HepG2 (cell line): ENCODE results near the gene CLIP2. TPM values are rescaled to one million over a fixed set of nuclear protein-coding genes. Genes with fewer than 3 reads are reported as not detected.

ENCODE experiments used
- ATAC-seq: fragments of 200-7000 bp; cut with Tn5 transposase; 3 replicates; pipeline ENCODE4 v1.9.1; 2020; ENCODE audit warnings: mild to moderate bottlenecking, moderate library complexity
- BruUV-seq: library from RNA; stranded (reverse); fragments of 400-500 nt; replicated peaks from 2 replicates; lab custom pipeline; 2021; lab: Mats Ljungman, UMichigan
- CTCF ChIA-PET: fragments of 300-600 bp; formaldehyde crosslinking; extraction: SDS; loops from one replicate; lab custom pipeline; 2021; ENCODE audit warnings: low total read pairs, inconsistent platforms, low intra/inter-chr PET ratio; lab: Yijun Ruan, JAX
- POLR2A ChIA-PET: fragments of 350-600 bp; sonication (Branson Sonifier 250); formaldehyde crosslinking; loops from one replicate; lab custom pipeline; 2020; ENCODE audit warnings: antibody characterized with exemption, inconsistent platforms; lab: Yijun Ruan, JAX
- DNase-seq: peaks from one replicate; pipeline ENCODE4 v3.0.0-alpha.2; 2015; ENCODE audit warnings: low spot score
- FAIRE-seq: peaks from 3 replicates; lab custom pipeline; 2011; peaks lifted over from hg19 to GRCh38; lab: Jason Lieb, UNC
- H2AFZ ChIP-seq: one replicate; pipeline ENCODE4 v1.6.1; 2011; ENCODE audit warnings: low read length, inconsistent platforms
- H3K27ac ChIP-seq: fragments of 300-600 bp; 3 replicates; pipeline ENCODE4 v1.8.0; 2011; ENCODE audit warnings: mixed run types, mild to moderate bottlenecking, mixed read lengths, low read length, inconsistent platforms; ENCODE audit not compliant: insufficient read depth; ENCODE audit errors: extremely low read length
- H3K27me3 ChIP-seq, 2 experiments: fragments of 200-600 bp in 1 of 2; 2 replicates in 1 of 2; 3 replicates in 1 of 2; pipeline versions ENCODE4 v1.6.0 to v1.8.0; 2011; ENCODE audit warnings: low read length in 2 of 2, mild to moderate bottlenecking in 2 of 2, moderate library complexity in 2 of 2, inconsistent platforms in 1 of 2; ENCODE audit not compliant: insufficient read depth in 2 of 2, control insufficient read depth in 1 of 2
- H3K36me3 ChIP-seq, 2 experiments: fragments of 200-600 bp in 1 of 2; replicated peaks in 1 of 2; 2 replicates in 1 of 2; 3 replicates in 1 of 2; pipeline versions ENCODE4 v1.5.1 to v1.8.0; 2011; ENCODE audit warnings: low read length in 2 of 2, inconsistent platforms in 1 of 2; ENCODE audit not compliant: insufficient read depth in 2 of 2, control insufficient read depth in 1 of 2
- H3K4me1 ChIP-seq: 2 replicates; pipeline ENCODE4 v1.5.1; 2012; ENCODE audit warnings: low read length, inconsistent platforms; ENCODE audit not compliant: insufficient read depth
- H3K4me2 ChIP-seq: 2 replicates; pipeline ENCODE4 v1.6.0; 2011; ENCODE audit warnings: low read depth, low read length, inconsistent platforms
- H3K4me3 ChIP-seq, 3 experiments: fragments of 200-600 bp in 1 of 3; sonication (generic), shearing (Covaris generic) in 1 of 3; replicated peaks in 1 of 3; 2 replicates each; pipeline ENCODE4 v1.5.1; 2011 to 2016; ENCODE audit warnings: low read length in 3 of 3, inconsistent platforms in 2 of 3, low read depth in 2 of 3, mild to moderate bottlenecking in 2 of 3, control low read depth in 1 of 3, mixed read lengths in 1 of 3; ENCODE audit not compliant: insufficient read depth in 1 of 3
- H3K79me2 ChIP-seq: one replicate; pipeline ENCODE4 v1.6.1; 2011; ENCODE audit warnings: low read length, inconsistent platforms; ENCODE audit not compliant: insufficient read depth
- H3K9ac ChIP-seq: 2 replicates; pipeline ENCODE4 v1.6.0; 2011; ENCODE audit warnings: mild to moderate bottlenecking, low read depth, low read length, inconsistent platforms; ENCODE audit not compliant: insufficient read depth
- H3K9me3 ChIP-seq: 2 replicates; pipeline ENCODE4 v1.5.1; 2012; ENCODE audit warnings: mild to moderate bottlenecking, low read length
- H4K20me1 ChIP-seq: 2 replicates; pipeline ENCODE4 v1.6.0; 2011; ENCODE audit warnings: inconsistent platforms, mild to moderate bottlenecking, low read length, moderate library complexity; ENCODE audit not compliant: insufficient read depth
- HNRNPLL ChIP-seq: fragments of 200-400 bp; formaldehyde crosslinking; IDR thresholded peaks from 2 replicates; pipeline ENCODE4 v1.6.1; 2017; ENCODE audit warnings: mild to moderate bottlenecking, low read depth, low read length; ENCODE audit not compliant: poor library complexity, severe bottlenecking
- MIER2 ChIP-seq: IDR thresholded peaks from 2 replicates; pipeline ENCODE4 v1.6.1; 2016; ENCODE audit warnings: missing biosample characterization, missing genetic modification reagents
- NONO ChIP-seq, 2 experiments: fragments of 450-650 bp in 1 of 2; sonication (generic) in 1 of 2; formaldehyde crosslinking in 1 of 2; IDR thresholded peaks in 1 of 2; conservative IDR thresholded peaks in 1 of 2; 2 replicates each; pipeline versions ENCODE4 v1.6.1 to v1.8.0; 2017 to 2022; ENCODE audit warnings: mild to moderate bottlenecking in 1 of 2, missing genetic modification reagents in 1 of 2, moderate library complexity in 1 of 2
- PRPF4 ChIP-seq: fragments of 200-400 bp; formaldehyde crosslinking; IDR thresholded peaks from 2 replicates; pipeline ENCODE4 v1.6.1; 2016; ENCODE audit warnings: low read length, low read depth; ENCODE audit not compliant: poor library complexity, severe bottlenecking
- SMAD3 ChIP-seq: sonication (generic); formaldehyde crosslinking; IDR thresholded peaks from 2 replicates; pipeline ENCODE4 v1.4.0; 2020; ENCODE audit warnings: missing genetic modification reagents
- SP2 ChIP-seq: sonication (generic); formaldehyde crosslinking; IDR thresholded peaks from 2 replicates; pipeline ENCODE4 v1.5.1; 2020; ENCODE audit warnings: mild to moderate bottlenecking, missing genetic modification reagents
- ZNF441 ChIP-seq: sonication (generic); formaldehyde crosslinking; IDR thresholded peaks from 2 replicates; pipeline ENCODE4 v1.7.0; 2021; ENCODE audit warnings: missing genetic modification reagents, borderline replicate concordance
- WGBS: methylation state at CpG from one replicate; pipeline ENCODE4 v1.1.6; 2017; ENCODE audit warnings: low lambda C conversion rate; 5-methylcytosine and 5-hydroxymethylcytosine counted together
- in situ Hi-C: cut with HindIII; loops from 2 replicates; pipeline ENCODE4 v1.10.0; 2017; ENCODE audit warnings: low pct_unique_long_range_greater_than_20kb; ENCODE audit not compliant: extremely low pct_ligation_motif_present
- intact Hi-C: fragments of 100-400 bp; cut with micrococcal nuclease; formaldehyde crosslinking; loops from one replicate; pipeline ENCODE4 v1.10.0; 2022; ENCODE audit not compliant: unreplicated experiment
- polyA plus RNA-seq, 8 experiments: library from polyadenylated mRNA; depleted of rRNA in 3 of 8; stranded (reverse) in 7 of 8; unstranded in 1 of 8; fragments of >200 nt; fragmentation: Illumina TruSeq in 4 of 8; extraction: Trizol in 4 of 8; gene quantifications; 2 replicates each; pipeline versions ENCODE4 v1.2.1 to v1.2.3, GENCODE V29; 2011 to 2016; ENCODE audit warnings: low read depth in 4 of 8, missing spikeins in 1 of 8, mixed read lengths in 1 of 8; ENCODE audit not compliant: insufficient read depth in 1 of 8
- total RNA-seq, 5 experiments: library from RNA; depleted of rRNA; stranded (reverse); fragments of >200 nt; fragmentation: Illumina TruSeq; extraction: Trizol; gene quantifications; 2 replicates each; pipeline ENCODE4 v1.2.3, GENCODE V29; 2016; ENCODE audit warnings: low read depth in 1 of 5
- TF ChIP-seq, protein P1 (sequence below): fragments of 450-650 bp; IDR thresholded peaks from 2 replicates; pipeline ENCODE4 v1.6.1; 2016
- TF ChIP-seq, protein P2 (sequence below): sonication (generic); formaldehyde crosslinking; conservative IDR thresholded peaks from 2 replicates; pipeline ENCODE4 v1.8.0; 2022; ENCODE audit warnings: mild to moderate bottlenecking, moderate library complexity, missing genetic modification reagents
- TF ChIP-seq, protein P3 (sequence below): sonication (generic); formaldehyde crosslinking; IDR thresholded peaks from 2 replicates; pipeline ENCODE4 v1.5.0; 2020; ENCODE audit warnings: mild to moderate bottlenecking, missing genetic modification reagents, borderline replicate concordance

The CLIP2 gene
- total and polyA plus RNA-seq, 2 of the 13 experiments (the other 11 are each of a cell fraction or from before 2014, with no cell fraction given) = 6.5 to 17.4 TPM

DNA sequence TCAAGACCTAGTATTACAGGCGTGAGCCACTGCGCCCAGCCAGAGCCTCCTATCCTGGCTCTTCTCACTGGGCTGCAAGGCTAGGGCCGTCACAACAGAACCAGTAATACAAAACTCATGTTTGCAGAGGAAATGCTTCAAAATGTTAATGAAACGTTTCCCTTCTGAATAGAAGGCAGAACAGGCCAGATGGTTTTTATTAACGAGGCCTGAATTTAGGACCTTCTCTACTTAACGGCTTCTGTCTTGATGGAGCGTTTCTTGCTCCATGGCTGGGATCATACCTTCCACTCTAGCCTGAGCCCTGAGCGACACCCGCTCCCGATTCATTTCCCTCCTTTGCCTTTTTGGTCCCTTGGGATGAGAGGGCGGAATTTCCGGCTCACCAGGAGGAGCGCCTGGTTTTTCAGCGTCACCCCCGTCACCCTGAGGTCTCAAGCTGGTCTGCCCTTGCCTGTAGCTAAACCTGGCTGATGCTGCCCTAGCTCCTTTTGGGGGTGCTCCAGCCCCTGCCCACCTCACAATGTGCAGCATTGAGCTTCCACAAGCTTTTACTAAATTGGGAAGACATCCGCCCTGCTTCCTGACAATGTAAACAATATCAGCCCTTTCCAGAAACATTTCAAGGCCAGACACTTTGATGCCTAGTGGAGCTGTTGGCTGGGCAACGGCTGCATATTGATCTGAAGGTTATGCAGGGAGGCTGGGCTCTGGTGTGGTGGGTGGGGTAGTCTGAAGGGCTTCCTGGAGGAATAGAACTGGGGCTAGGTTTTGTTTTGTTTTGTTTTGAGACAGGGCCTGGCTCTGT lies 5.2 kb downstream of the CLIP2 start:
- no peaks in the 10 kb centered on the region for H3K27me3 ChIP-seq
- in situ Hi-C loops (no loop called here), intact Hi-C loops (loop anchor here (1.0 to 5.0 kb wide), 2 partner anchors 37 to 88 kb away; no protein-coding TSS in a partner anchor)
- H3K36me3 ChIP-seq = peaks cover 0 to 3% of the 10 kb centered on the region in 2 experiments; a peak in 1 of 5 replicates
- H3K4me2 ChIP-seq = peak overlapping the region; percentile 94
- no peak overlapping the region for H2AFZ ChIP-seq
- peaks cover 5% of the 10 kb centered on the region; the same call in 1 of the 2 replicates for H4K20me1 ChIP-seq
- BruUV-seq = no TSS peak
- DNase-seq = peak; percentile 89
- H3K4me1 ChIP-seq = peaks cover 57% of the 10 kb centered on the region
- peaks cover 68% of the 10 kb centered on the region for H3K79me2 ChIP-seq
- peak; percentile 98 for FAIRE-seq
- H3K4me3 ChIP-seq = peak overlapping the region in 2 of 3 experiments; percentile 7 to 46; a peak in 4 of 6 replicates
- ChIA-PET POLR2A (interaction anchor here (0.6 to 2.1 kb wide), 6 partner anchors 15 to 119 kb away, joined by 3 to 11 read pairs (median 6); no protein-coding TSS in a partner anchor), CTCF (no interaction called here)
- 37% methylated on average over 17 of the region's 17 CpGs for WGBS
- ATAC-seq = peak; percentile 80
- peak overlapping the region; percentile 98 for H3K27ac ChIP-seq
- no peaks in the 10 kb centered on the region for H3K9me3 ChIP-seq
- H3K9ac ChIP-seq = peak overlapping the region; percentile 60
- TF ChIP-seq HNRNPLL (no peak), ZNF441 (CRISPR knock-in tag) (0 out of 2 replicates have a peak, but pooled peaks have one; percentile 44), NONO (IDR thresholded peaks at IDR 0.05) (no peak), NONO (CRISPR knock-in tag; conservative IDR thresholded peaks at IDR 0.05) (0 out of 2 replicates have a peak, but pooled peaks have one; percentile 59), MIER2 (CRISPR knock-in tag) (0 out of 2 replicates have a peak, but pooled peaks have one; percentile 17), PRPF4 (no peak), SMAD3 (CRISPR knock-in tag) (peak; percentile 47; the same call in 1 of the 2 replicates), SP2 (CRISPR knock-in tag) (no peak)
- TF ChIP-seq, protein P1, sequence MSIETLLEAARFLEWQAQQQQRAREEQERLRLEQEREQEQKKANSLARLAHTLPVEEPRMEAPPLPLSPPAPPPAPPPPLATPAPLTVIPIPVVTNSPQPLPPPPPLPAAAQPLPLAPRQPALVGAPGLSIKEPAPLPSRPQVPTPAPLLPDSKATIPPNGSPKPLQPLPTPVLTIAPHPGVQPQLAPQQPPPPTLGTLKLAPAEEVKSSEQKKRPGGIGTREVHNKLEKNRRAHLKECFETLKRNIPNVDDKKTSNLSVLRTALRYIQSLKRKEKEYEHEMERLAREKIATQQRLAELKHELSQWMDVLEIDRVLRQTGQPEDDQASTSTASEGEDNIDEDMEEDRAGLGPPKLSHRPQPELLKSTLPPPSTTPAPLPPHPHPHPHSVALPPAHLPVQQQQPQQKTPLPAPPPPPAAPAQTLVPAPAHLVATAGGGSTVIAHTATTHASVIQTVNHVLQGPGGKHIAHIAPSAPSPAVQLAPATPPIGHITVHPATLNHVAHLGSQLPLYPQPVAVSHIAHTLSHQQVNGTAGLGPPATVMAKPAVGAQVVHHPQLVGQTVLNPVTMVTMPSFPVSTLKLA = no peak
- TF ChIP-seq, protein P2, sequence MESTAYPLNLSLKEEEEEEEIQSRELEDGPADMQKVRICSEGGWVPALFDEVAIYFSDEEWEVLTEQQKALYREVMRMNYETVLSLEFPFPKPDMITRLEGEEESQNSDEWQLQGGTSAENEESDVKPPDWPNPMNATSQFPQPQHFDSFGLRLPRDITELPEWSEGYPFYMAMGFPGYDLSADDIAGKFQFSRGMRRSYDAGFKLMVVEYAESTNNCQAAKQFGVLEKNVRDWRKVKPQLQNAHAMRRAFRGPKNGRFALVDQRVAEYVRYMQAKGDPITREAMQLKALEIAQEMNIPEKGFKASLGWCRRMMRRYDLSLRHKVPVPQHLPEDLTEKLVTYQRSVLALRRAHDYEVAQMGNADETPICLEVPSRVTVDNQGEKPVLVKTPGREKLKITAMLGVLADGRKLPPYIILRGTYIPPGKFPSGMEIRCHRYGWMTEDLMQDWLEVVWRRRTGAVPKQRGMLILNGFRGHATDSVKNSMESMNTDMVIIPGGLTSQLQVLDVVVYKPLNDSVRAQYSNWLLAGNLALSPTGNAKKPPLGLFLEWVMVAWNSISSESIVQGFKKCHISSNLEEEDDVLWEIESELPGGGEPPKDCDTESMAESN = no peak
- TF ChIP-seq, protein P3, sequence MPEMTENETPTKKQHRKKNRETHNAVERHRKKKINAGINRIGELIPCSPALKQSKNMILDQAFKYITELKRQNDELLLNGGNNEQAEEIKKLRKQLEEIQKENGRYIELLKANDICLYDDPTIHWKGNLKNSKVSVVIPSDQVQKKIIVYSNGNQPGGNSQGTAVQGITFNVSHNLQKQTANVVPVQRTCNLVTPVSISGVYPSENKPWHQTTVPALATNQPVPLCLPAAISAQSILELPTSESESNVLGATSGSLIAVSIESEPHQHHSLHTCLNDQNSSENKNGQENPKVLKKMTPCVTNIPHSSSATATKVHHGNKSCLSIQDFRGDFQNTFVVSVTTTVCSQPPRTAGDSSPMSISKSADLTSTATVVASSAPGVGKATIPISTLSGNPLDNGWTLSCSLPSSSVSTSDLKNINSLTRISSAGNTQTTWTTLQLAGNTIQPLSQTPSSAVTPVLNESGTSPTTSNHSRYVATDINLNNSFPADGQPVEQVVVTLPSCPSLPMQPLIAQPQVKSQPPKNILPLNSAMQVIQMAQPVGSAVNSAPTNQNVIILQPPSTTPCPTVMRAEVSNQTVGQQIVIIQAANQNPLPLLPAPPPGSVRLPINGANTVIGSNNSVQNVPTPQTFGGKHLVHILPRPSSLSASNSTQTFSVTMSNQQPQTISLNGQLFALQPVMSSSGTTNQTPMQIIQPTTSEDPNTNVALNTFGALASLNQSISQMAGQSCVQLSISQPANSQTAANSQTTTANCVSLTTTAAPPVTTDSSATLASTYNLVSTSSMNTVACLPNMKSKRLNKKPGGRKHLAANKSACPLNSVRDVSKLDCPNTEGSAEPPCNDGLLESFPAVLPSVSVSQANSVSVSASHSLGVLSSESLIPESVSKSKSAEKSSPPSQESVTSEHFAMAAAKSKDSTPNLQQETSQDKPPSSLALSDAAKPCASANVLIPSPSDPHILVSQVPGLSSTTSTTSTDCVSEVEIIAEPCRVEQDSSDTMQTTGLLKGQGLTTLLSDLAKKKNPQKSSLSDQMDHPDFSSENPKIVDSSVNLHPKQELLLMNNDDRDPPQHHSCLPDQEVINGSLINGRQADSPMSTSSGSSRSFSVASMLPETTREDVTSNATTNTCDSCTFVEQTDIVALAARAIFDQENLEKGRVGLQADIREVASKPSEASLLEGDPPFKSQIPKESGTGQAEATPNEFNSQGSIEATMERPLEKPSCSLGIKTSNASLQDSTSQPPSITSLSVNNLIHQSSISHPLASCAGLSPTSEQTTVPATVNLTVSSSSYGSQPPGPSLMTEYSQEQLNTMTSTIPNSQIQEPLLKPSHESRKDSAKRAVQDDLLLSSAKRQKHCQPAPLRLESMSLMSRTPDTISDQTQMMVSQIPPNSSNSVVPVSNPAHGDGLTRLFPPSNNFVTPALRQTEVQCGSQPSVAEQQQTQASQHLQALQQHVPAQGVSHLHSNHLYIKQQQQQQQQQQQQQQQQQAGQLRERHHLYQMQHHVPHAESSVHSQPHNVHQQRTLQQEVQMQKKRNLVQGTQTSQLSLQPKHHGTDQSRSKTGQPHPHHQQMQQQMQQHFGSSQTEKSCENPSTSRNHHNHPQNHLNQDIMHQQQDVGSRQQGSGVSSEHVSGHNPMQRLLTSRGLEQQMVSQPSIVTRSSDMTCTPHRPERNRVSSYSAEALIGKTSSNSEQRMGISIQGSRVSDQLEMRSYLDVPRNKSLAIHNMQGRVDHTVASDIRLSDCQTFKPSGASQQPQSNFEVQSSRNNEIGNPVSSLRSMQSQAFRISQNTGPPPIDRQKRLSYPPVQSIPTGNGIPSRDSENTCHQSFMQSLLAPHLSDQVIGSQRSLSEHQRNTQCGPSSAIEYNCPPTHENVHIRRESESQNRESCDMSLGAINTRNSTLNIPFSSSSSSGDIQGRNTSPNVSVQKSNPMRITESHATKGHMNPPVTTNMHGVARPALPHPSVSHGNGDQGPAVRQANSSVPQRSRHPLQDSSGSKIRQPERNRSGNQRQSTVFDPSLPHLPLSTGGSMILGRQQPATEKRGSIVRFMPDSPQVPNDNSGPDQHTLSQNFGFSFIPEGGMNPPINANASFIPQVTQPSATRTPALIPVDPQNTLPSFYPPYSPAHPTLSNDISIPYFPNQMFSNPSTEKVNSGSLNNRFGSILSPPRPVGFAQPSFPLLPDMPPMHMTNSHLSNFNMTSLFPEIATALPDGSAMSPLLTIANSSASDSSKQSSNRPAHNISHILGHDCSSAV = no peak
